Right atrium auricular region (tissue), 2 donors: Measurements from ENCODE around the gene ADAMTS19. TPM values are rescaled to one million over a fixed set of nuclear protein-coding genes. Genes with fewer than 3 reads are reported as not detected.
"Not testable (repeated sequence)": the region's sequence is repeated elsewhere in the genome, so short reads cannot be mapped to it uniquely, and the experiment has no call there.

Source experiments
- DNase-seq: peaks from one replicate; pipeline ENCODE4 v3.0.0-alpha.2; 2019; ENCODE audit warnings: low spot score
- H3K27ac ChIP-seq, 2 donors: fragments of 200-600 bp; sonication (generic); 1 replicate in 1 of 2; 2 replicates in 1 of 2; pipeline ENCODE4 v1.5.1; 2016 to 2019
- H3K27me3 ChIP-seq, 2 donors: fragments of 200-600 bp; sonication (generic); one replicate each; pipeline versions ENCODE4 v1.5.1 to v1.6.0; 2017 to 2019
- H3K36me3 ChIP-seq: fragments of 200-600 bp; sonication (generic); one replicate; pipeline ENCODE4 v1.5.1; 2016
- H3K4me1 ChIP-seq, 2 donors: fragments of 200-600 bp; sonication (generic); one replicate each; pipeline versions ENCODE4 v1.5.1 to v1.6.0; 2017 to 2019
- H3K4me3 ChIP-seq, 2 donors: fragments of 200-600 bp; sonication (generic); 1 replicate in 1 of 2; 2 replicates in 1 of 2; pipeline ENCODE4 v1.5.1; 2017 to 2019; ENCODE audit warnings: mild to moderate bottlenecking in 1 of 2, moderate library complexity in 1 of 2
- H3K9me3 ChIP-seq, 2 donors: fragments of 200-600 bp; sonication (generic); one replicate each; pipeline ENCODE4 v1.5.1; 2019
- total RNA-seq, 2 donors: library from RNA; depleted of rRNA; stranded (reverse); fragments of >200 nt; gene quantifications; one replicate each; pipeline ENCODE4 v1.1.0, GENCODE V29; 2016
- TF ChIP-seq, protein P1 (sequence below), 2 donors: fragments of 200-600 bp; sonication (generic); IDR thresholded peaks; one replicate each; pipeline ENCODE4 v1.5.1; 2019; ENCODE audit warnings: antibody characterized with exemption in 2 of 2

The ADAMTS19 gene
- total RNA-seq, 2 donors from 2014 or later = 0.44 to 0.59 TPM

DNA sequence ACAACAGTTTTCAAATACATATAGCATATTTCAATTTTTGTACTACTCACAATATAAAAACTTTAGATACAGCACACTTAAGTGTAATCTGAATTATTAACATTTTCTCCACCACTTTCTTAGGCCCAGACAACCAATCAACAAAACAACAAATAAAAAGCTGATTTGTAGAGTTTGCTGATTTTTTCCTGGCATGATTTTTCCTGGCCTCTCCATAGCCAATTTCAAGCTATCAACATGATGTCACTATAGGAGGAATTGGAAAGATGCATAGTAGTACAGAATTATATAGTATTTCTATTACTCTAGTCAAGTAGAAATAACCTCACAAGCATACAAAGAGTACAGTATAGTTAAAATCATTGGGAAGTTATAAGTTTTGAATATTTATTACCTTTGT, 35.1 kb upstream of the ADAMTS19 start:
- Histone ChIP-seq H3K36me3 (no peaks in the 10 kb centered on the region), H3K4me1 (no peaks in the 10 kb centered on the region), H3K4me3 (no peak overlapping the region), H3K27me3 (no peaks in the 10 kb centered on the region), H3K9me3 (no peaks in the 10 kb centered on the region), H3K27ac (no peak overlapping the region)
- TF ChIP-seq, protein P1, sequence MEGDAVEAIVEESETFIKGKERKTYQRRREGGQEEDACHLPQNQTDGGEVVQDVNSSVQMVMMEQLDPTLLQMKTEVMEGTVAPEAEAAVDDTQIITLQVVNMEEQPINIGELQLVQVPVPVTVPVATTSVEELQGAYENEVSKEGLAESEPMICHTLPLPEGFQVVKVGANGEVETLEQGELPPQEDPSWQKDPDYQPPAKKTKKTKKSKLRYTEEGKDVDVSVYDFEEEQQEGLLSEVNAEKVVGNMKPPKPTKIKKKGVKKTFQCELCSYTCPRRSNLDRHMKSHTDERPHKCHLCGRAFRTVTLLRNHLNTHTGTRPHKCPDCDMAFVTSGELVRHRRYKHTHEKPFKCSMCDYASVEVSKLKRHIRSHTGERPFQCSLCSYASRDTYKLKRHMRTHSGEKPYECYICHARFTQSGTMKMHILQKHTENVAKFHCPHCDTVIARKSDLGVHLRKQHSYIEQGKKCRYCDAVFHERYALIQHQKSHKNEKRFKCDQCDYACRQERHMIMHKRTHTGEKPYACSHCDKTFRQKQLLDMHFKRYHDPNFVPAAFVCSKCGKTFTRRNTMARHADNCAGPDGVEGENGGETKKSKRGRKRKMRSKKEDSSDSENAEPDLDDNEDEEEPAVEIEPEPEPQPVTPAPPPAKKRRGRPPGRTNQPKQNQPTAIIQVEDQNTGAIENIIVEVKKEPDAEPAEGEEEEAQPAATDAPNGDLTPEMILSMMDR (IDR thresholded peaks at IDR 0.05) = no peak
- no peak for DNase-seq

DNA sequence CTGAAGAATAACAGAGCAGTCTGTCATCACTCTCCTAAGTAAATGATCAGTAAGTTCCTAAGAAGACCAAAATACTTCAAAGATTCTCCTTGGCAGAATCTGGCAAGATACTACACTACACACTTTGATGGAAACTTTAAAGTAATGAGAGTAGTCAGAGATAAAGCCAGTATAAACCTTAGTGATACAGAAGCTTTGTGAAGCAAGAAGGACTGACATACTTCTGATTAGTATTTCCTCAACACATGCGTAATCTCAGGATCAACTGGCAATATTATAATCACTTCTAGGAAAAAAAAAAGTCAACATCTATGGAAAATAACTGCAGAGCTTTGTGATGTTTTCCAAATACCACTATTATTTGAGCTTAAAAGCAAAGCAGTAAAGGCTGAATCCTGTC, 34.0 kb upstream of the ADAMTS19 start:
- Histone ChIP-seq H3K27ac (no peak overlapping the region), H3K27me3 (no peaks in the 10 kb centered on the region), H3K36me3 (no peaks in the 10 kb centered on the region), H3K4me1 (no peaks in the 10 kb centered on the region), H3K9me3 (no peaks in the 10 kb centered on the region), H3K4me3 (no peak overlapping the region)
- TF ChIP-seq, protein P1 (IDR thresholded peaks at IDR 0.05) = no peak
- DNase-seq = no peak

DNA sequence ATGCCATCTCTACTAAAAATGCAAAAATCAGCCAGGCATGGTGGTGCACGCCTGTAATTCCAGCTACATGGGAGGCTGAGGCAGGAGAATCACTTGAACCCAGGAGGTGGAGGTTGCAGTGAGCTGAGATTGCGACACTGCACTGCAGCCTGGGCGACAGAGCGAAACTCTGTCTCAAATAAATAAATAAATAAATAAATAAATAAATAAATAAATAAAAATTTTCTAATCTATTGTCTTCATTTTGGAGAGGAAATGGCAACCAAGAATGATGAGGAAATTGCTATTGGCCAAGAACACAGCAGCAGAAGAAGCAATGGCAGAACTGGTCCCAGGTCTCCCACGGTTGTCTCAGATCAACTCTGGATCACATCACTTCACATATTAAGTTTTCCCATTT, 31.5 kb upstream of the ADAMTS19 start:
- not testable (repeated sequence) for H3K27me3 ChIP-seq, H3K4me1 ChIP-seq, H3K36me3 ChIP-seq, DNase-seq, H3K9me3 ChIP-seq, H3K4me3 ChIP-seq, H3K27ac ChIP-seq

DNA sequence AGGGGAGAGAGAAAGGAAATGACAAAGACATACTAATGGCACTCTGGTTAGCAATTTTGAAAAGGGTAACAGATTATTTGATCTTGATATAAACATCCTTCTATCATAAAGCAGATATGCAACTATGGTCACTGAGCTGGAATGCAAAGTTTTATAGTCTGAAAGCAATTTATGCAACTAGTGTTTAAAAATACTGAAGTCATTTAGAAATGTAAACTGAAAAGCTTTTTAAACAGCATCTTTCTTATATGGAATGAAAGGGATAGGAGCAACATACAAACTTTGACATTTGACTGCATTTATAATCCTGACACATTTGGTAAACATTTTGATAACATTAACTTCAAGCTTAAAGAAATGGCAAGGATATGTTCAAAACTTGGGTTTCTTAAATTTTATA, 28.7 kb upstream of the ADAMTS19 start:
- DNase-seq = no peak

DNA sequence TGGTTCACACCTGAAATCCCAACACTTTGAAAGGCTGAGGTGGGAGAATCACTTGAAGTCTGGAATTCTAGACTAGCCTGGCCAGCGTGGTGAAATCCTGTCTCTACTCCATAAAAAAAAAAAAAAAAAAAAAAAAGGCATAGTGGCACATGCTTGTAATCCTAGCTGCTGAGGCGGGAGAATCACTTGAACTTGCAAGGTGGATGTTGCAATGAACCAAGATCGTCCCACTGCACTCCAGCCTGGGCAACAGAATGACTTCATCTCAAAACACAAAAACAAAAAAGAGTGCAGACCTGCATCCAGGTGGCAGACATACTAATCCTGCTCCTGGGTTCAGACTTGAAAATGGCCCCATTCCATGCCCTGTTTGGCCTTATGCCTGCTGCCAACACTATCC, 21.8 kb upstream of the ADAMTS19 start:
- no peaks in the 10 kb centered on the region for H3K36me3 ChIP-seq
- H3K9me3 ChIP-seq = no peaks in the 10 kb centered on the region
- H3K4me1 ChIP-seq = no peaks in the 10 kb centered on the region
- H3K4me3 ChIP-seq = no peak overlapping the region
- TF ChIP-seq, protein P1 (IDR thresholded peaks at IDR 0.05) = no peak
- H3K27me3 ChIP-seq = no peaks in the 10 kb centered on the region
- no peak for DNase-seq
- H3K27ac ChIP-seq = no peak overlapping the region

More for the DNA sequence above, 28.7 kb upstream of the ADAMTS19 start:
- Histone ChIP-seq H3K36me3 (no peaks in the 10 kb centered on the region), H3K27me3 (no peaks in the 10 kb centered on the region), H3K4me3 (no peak overlapping the region), H3K27ac (no peak overlapping the region), H3K4me1 (no peaks in the 10 kb centered on the region), H3K9me3 (no peaks in the 10 kb centered on the region)
- TF ChIP-seq, protein P1 (IDR thresholded peaks at IDR 0.05) = no peak

DNA sequence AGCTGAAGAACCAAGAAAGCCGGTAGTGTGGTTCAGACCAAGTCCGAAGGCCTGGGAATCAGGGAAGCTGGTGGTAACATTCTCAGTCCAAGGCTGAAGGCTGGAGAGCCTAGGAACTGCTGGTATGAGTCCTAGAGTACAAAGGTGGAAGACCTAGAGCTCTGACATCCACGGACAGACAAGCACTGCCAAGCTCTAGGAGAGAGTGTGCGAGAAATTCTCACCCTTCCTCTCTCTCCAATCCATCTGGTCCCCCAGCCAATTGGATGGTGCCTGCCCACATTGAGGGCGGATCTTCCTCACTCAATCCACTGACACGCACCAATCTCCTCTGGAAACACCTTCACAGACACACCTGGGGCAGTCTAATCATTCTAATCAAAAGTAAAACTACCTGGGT, 19.7 kb upstream of the ADAMTS19 start:
- TF ChIP-seq, protein P1 (IDR thresholded peaks at IDR 0.05) = no peak
- H3K27me3 ChIP-seq = no peaks in the 10 kb centered on the region
- H3K4me1 ChIP-seq = no peaks in the 10 kb centered on the region
- DNase-seq = no peak
- H3K4me3 ChIP-seq = no peak overlapping the region
- no peaks in the 10 kb centered on the region for H3K9me3 ChIP-seq
- no peaks in the 10 kb centered on the region for H3K36me3 ChIP-seq
- no peak overlapping the region for H3K27ac ChIP-seq
